ENCODE measurements around the gene MECP2.

DNA sequence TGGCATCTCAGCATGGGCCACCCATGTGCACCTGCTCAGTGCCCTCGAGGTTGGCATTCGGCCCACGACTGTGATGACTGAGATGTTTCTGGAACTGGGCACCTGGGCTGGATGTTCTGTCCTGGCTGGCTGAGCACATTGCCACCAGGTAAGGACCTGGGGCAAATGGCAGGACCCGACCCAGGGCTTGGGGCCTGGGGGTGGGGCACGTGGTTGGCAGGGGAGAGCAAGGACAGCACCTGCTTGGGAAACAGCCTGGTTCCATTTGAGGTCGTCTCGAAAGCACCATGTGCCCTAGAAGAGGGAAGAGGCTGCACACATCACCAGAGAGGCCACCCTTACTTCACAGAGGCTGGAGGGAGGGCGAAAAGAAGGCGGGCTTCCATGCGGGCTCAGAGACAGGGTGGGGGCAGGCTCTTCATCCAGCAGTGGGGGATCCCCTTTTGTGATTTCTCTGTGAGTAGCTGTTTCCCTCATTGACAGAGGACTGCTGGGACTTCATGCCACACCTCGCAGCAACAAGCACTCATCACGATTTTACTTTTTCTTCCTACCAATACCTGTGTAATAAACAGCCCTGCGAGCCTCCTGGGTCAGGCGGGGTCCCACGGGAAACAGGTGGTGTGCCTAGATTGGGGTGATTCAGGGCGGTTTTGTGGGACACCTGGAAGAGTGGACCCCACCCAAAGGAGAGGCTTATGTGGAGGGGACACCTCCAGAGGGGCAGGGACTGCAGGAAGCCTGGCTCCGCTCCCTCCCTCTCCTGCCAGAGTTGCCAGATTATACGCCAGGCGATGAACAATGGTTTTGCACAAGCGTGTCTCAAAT is 113.0 kb downstream of the MECP2 start:
- TF ChIP-seq, protein P1, sequence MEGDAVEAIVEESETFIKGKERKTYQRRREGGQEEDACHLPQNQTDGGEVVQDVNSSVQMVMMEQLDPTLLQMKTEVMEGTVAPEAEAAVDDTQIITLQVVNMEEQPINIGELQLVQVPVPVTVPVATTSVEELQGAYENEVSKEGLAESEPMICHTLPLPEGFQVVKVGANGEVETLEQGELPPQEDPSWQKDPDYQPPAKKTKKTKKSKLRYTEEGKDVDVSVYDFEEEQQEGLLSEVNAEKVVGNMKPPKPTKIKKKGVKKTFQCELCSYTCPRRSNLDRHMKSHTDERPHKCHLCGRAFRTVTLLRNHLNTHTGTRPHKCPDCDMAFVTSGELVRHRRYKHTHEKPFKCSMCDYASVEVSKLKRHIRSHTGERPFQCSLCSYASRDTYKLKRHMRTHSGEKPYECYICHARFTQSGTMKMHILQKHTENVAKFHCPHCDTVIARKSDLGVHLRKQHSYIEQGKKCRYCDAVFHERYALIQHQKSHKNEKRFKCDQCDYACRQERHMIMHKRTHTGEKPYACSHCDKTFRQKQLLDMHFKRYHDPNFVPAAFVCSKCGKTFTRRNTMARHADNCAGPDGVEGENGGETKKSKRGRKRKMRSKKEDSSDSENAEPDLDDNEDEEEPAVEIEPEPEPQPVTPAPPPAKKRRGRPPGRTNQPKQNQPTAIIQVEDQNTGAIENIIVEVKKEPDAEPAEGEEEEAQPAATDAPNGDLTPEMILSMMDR (conservative IDR thresholded peaks at IDR 0.05 in 1 of 2, IDR thresholded peaks at IDR 0.05 in 1 of 2; ENCODE audit: low read depth in 1 of 2, low read length in 2 of 2) = no peak
- TF ChIP-seq EZH2 (IDR thresholded peaks at IDR 0.05; ENCODE audit: low read length, missing control alignments) = no peak

All from fibroblast of lung (primary cell).